PC-3 (cell line): ENCODE data around the gene PHF12.

Experiments
- EZH2 ChIP-seq: fragments of 300-600 bp; sonication (generic); IDR thresholded peaks from one replicate; pipeline ENCODE4 v1.6.1; 2017; ENCODE audit warnings: antibody characterized with exemption, mild to moderate bottlenecking, low read length; ENCODE audit not compliant: unreplicated experiment
- TF ChIP-seq, protein P1 (sequence below): fragments of 300-600 bp; sonication (generic); conservative IDR thresholded peaks from 2 replicates; pipeline ENCODE4 v1.5.1; 2017; ENCODE audit warnings: antibody characterized with exemption, low read depth, mild to moderate bottlenecking, low read length

DNA sequence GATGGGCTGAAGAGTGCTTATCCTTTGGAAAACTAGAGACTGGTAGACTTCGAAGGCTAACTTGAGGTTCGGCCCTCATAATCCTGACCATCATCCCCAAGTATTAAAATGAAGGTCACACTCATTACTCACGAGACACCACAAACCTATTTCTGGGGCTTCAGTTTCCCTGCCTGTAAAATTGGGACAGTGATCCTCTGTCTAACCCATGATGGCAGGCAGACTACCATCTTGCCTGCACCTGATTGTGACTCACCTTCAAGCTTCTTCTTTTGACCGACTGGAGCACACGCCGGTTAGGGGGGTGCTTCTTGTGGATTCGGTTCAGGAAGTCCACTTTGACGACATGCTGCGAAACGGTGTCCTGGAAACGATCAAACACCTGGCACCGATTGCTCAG, 34.3 kb downstream of the PHF12 start:
- TF ChIP-seq, protein P1, sequence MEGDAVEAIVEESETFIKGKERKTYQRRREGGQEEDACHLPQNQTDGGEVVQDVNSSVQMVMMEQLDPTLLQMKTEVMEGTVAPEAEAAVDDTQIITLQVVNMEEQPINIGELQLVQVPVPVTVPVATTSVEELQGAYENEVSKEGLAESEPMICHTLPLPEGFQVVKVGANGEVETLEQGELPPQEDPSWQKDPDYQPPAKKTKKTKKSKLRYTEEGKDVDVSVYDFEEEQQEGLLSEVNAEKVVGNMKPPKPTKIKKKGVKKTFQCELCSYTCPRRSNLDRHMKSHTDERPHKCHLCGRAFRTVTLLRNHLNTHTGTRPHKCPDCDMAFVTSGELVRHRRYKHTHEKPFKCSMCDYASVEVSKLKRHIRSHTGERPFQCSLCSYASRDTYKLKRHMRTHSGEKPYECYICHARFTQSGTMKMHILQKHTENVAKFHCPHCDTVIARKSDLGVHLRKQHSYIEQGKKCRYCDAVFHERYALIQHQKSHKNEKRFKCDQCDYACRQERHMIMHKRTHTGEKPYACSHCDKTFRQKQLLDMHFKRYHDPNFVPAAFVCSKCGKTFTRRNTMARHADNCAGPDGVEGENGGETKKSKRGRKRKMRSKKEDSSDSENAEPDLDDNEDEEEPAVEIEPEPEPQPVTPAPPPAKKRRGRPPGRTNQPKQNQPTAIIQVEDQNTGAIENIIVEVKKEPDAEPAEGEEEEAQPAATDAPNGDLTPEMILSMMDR, result no peak
- TF ChIP-seq EZH2, result no peak
